HG03060 (cell line): Measurements from ENCODE around the gene CD86.
"Not testable (repeated sequence)": the region's sequence is repeated elsewhere in the genome, so short reads cannot be mapped to it uniquely, and the experiment has no call there.

Source experiments
- ATAC-seq: cut with Tn5 transposase; IDR thresholded peaks from one replicate; pipeline ENCODE4 v1.9.1; 2021; ENCODE audit warnings: low read depth, moderate number of reproducible peaks; ENCODE audit not compliant: unreplicated experiment

Gene CD86

GRCh38 chr3:122146466-122146865 lies 91.3 kb downstream of the CD86 start:
- ATAC-seq, result peak; percentile 57

- ATAC-seq, result no peak
Measured at GRCh38 chr3:122148941-122149627, 93.9 kb downstream of the CD86 start.

- ATAC-seq, result no peak
Measured at GRCh38 chr3:122151480-122151879, 96.3 kb downstream of the CD86 start.

- ATAC-seq, result not testable (repeated sequence)
Measured at GRCh38 chr3:122164983-122165382, 109.8 kb downstream of the CD86 start.

- no peak for ATAC-seq
Measured at GRCh38 chr3:122167630-122168029, 112.5 kb downstream of the CD86 start.

- no peak for ATAC-seq
Measured at GRCh38 chr3:122168044-122168443, 112.9 kb downstream of the CD86 start.

- no peak for ATAC-seq
Measured at GRCh38 chr3:122169911-122170310, 114.7 kb downstream of the CD86 start.
